NCI-H446 (cell line): ENCODE measurements around the gene SLC37A2.

Experiments
- DNase-seq, 2 experiments: peaks; one replicate each; lab custom pipeline; 2025; lab: John Stamatoyannopoulos, UW

SLC37A2 gene

DNA sequence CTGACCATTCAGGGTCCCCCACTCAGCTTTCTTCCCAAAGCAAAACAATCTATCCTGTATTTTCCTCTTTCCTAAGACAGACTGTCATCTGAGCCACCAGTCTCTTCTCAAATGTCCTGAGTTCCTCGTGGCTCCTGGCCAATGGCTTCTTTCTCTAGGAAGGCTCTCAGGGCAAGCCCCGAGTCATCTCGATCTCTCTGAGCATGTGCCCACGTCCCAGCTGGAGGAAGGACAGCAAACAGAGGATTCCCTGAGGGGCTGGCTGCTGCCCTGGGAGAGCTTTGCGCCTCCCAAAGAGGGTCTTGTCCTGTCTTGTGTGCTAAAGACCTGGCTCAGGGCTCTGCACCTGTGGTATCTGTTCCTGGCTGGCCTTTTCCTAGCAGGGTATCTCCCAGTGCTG lies 8.3 kb downstream of the SLC37A2 start:
- DNase-seq: no peak

DNA sequence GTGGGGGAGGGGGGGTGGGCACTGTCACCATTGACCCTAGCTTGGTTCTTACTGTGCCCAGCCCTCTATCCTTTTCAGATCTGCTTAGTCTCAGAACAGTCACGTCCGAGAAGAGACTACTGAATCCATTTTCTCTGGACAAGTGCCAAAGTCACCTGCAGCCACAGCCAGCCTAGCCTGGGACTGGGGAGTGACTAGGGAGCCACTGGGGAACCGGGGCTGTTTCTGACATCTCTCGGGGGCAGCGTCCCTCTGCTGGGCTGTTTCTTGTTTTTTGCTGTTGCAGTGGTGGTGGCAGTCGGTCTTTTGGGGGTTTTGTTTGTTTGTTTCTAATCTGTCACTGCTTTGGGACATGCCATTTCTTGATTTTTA lies 8.7 kb downstream of the SLC37A2 start:
- DNase-seq: no peak

DNA sequence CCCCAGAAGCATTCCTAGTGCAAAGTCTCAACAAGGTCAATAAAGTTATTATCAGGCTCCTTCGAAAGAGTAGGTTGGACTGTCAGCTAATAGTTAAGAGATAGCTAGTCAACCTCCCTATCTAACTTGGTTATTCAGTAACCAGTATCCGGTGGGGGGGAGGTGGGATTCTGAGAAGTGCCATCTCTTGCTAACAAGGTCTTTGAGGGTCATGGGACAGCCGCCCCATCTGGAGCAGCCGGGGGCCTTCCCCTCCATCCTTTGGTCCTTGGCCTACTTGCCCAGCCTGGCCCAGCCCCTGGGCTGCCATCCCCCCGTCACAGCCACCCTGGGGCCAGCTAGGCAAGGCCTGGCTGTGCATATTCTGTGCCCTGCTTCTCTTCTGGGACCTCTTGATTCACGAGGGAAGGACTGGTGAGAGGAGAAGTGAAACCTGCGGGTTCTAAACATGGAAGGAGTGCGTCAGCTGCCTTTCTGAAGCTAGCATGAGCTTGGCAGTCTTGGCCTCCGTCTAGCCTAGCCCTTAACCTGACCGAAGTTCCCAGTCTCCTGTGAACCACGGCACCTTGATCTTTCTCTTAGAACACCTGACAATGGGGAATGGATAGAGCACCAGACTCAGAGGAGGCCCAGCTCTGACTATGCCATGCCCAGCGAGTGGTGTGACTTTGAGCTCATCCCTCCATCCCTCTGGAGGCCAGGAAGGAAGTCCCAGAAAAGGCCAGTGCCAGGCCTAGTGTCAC lies 9.3 kb downstream of the SLC37A2 start:
- no peak for DNase-seq

DNA sequence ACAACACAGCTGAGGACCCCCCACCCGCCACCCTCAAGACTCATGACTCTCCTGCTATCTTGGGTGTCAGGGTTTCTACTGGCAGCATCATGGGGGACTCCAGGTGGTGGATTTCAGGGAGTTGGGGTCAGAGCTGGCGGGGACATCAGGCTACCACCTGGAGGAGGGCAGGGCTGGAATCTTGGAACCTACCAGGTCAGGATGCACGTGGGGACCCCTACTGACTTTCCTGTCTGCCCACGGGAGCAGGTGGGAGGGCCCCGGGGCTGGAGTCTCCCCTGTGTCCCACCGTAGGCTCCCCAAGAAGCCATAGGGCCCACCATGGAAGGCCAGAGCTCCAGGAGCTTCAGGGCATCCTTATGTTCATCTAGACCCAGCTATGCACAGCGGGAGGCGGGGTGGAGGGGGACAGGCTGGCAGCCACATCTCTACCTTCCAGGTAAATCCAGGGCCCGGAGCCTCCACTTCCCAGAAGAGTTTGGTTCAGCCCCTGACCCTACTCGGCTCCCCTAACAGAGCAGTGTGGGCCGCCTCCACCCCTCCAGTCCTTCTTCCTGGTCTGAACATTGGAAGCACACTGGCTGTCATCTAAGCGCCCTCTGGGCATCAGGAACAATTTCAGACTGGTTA lies 10.0 kb downstream of the SLC37A2 start:
- no peak for DNase-seq

DNA sequence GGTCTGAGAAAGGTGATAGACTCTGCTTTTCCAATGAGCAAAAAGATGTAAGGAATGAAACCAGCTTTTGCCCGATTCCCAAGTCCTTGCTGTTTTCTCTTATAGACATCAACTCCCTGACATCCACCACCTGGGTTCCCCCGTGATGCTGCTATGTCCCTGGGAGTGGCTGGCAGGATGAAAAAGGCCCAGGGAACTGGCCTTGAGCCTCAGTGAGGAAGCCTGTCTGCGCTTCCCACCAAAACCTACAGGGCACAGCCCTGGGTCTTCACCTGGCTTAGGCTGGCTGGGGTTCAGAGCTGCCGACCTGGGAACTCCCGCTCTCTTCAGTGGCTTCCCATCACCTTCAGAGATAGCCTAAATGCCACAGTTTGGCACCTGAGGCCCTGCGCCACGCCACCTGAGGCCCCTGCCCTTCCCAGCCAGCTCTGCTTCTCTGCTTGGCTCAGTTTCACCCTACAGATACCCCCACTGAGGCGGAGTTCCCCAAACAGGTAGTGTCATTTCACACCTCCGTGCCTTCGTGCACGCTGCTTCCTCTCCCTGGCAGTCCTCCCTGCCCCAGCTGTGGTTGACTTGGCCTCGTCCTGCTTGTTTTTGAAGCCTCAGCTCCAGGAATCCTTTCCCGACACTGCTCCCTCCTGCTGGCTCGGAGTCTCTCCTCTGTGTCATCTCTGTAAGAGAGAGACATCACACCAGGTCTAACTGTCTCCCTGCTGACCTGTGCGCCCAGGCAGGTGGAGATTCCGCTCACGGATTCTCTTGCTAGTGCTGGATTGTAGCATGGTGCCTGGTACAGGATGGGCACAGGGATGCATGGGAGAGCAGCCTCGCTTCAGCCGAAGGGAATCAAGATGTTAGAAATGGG lies 10.7 kb downstream of the SLC37A2 start:
- DNase-seq: no peak

DNA sequence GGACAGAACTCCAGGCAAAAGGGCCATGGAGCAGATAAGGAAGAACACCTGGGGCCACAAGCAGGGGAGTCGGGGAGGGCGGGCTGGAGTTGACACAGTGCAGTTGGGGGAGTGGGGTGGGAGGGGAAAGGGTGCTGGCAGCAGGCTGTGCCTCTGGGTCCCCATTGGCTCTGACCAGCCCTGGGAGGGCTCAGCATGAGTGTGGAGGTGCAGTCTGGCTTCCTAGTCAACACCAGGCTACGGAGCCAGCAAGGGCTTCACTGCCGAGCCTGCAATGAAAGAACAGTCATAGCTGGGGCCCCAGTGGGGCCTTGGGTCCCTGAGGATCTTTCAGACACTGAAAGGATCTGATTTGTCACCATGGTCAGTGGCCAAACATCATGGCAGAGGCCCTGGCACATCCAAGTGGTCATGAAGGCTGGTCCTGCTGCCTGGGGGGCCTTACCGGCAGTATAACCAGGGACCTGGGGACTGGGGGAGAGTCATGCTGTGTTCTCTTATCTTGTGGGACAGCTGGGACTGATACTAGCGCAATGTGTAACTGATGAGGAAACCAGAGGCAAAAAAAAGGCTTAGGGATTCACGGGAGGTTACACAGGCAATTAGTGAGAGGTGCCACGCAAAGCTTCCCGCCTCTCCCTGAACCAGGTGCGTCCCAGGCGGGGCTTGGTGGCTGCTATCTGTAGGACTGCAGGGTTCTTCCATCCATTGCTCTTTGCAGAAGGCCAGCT lies 11.6 kb downstream of the SLC37A2 start:
- no peak for DNase-seq

DNA sequence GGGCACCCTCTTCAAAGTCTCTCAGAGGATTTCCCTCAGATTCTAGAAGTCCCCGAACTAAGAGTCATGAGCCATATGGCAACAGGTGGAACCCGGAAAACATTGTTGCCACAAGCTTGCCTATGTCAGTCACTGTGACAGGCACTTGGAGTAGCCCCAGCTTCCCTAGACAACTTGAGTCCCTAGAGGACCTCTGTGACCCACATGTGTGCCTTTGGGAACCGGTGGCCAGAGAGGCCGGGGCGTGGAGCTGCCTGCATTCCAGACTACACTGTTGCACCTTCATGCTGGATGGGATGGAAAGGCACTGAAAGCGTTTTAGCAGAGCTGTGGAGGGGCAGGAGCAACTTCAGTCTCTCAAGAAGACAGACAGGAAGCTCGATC lies 12.1 kb downstream of the SLC37A2 start:
- no peak for DNase-seq

DNA sequence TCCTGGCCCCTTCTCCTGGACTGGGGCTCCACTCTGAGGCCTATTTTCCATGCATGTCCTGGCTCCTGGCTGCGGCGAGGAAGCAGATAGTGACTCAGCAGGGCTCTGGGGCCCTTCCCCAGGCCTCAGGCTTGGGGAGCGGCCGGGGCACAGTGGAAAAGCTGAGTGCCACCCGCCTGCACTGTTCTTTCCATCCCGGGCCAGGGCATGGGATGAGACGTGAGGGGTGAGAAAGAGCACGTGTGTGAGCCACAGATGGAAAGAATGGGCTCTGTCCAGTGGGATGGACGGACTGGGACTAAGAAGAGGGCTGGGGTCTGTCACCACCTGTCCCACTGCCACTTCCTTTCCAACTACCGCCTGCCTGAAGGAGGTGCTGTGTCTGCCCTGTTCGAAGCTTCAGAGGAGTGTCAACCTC lies 12.8 kb downstream of the SLC37A2 start:
- DNase-seq: no peak

DNA sequence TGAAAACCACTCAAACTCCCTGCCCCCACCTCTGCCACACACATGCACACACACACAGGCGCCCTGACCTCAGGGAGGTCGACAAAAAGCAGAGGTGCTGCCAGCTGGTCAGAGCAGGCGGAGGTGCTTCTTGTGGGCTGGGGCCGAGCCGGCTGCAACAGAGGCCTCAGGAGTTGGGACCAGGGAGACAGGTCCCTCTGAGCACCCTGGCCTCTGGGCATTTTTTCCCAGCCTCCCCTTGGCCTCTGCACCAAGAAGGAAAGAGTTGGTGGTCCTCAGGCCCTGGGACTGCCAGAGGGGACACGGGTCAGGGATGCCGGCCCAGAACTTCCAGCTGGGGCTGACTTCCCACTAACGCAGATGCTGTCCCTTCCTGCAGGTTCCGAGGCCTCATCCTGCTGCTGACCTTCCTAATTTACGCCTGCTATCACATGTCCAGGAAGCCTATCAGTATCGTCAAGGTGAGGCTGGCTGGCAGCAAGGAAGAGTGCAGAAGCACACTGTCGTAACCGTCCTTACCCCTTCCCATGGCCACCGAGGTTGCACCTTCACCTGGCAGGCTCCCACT lies 13.4 kb downstream of the SLC37A2 start:
- no peak for DNase-seq

DNA sequence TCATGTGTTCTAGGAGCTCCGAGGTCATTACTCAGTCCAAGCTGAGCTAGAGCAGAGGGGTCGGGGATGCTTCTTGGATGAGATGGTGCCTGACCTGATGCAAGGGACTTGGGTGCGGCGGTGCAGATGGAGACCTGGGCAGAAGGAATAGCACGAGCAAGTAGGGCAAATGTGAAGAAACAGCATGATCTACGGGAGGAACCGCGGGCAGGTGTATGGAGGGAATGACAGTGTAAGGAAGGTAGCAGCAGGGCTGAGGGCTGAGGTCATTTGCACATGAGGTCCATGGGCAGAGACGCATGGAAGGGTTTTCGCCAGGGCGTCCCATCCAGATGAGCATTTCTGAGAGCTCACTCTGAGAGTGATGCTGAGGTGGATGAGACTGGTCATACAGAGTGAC lies 14.9 kb downstream of the SLC37A2 start:
- no peak for DNase-seq

DNA sequence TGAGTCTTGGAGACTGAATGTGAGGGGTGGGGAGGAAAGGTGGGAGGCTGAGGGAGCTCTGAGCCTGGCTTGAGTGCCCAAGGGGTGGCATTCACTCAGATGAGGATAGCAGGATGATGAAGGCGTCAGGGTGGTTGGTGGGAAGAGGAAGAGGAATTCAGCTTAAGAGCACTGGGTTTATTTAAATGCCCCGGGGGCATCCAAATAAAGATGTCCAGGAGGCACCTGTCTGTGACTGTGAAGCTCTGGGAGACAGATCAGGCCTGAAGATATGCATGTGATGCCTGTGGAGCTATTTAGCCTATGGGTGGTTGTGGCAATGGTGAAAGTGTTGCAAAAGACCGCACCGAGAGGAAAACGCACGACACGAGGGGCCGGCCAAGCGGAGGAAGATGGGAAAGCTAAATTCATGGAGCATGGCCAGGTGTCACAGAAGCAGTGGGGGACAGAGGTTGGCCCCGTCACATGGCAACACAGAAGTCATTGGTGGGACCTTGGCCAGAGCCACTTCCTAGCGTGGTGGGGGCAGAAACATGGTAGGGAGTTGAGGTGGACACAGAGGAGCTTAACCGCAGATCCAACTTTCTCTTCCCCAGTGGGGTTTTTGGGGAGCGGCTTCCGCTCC lies 15.5 kb downstream of the SLC37A2 start:
- no peak for DNase-seq

DNA sequence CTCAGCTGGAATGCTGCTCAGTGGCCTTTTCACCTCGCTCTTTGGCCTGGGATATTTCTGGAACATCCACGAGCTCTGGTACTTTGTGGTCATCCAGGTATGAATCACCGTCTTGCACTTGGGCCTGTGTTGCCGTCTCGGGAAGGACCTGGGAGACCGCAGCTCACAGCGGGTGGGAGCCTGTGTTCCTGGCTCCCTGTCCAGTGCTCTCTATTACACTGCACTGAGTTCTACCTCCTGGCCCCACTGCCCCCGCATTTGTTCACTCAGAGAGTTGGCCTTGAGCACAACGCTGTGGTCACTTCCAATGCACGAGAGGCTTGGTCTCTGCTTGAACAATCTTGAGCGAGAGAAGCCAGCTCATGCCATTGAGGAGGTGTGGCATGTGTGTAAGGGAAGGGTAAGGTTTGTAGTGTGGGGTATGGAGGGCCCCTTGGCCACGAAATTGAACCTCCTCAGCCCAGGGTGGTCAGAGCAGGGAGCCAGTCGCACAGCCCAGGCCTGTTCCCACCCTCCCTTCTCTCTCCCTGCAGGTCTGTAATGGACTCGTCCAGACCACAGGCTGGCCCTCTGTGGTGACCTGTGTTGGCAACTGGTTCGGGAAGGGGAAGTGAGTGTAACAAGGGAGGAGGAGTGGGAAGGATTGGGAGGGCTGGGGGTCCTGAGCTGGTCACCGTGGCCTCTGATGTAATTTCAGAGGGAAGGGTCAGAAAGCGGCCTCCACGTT lies 16.2 kb downstream of the SLC37A2 start:
- no peak for DNase-seq

DNA sequence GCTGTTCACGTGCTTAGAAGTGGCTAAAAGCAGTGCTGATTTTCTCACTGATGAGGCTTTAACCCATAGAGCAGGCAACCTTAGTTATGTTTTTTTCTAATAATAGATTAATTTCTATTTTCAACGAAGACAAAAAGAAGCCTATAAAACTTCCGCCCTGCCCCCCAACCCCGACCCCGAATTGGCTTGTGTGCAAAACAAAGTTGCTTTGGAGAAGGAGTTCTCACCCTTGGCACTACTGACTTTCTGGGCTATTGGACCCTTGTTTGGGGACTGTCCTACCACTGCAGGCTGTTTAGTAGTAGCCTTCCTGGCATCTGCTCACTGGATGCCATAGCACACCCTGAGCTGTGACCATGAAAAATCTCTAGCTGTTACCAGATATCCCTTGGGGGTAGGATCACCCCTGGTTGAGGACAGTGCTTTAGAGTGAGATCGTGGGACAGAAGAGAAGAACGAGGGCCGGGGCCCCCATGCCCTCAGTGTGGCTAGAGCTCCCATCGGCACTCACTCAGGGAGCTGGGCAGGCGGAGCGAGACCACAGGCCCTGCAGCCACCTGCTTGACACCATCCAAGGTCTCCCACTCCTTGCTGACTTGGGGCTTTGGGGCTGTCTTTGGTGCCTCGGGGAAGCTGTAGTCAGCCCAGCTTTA lies 16.9 kb downstream of the SLC37A2 start:
- DNase-seq: no peak

DNA sequence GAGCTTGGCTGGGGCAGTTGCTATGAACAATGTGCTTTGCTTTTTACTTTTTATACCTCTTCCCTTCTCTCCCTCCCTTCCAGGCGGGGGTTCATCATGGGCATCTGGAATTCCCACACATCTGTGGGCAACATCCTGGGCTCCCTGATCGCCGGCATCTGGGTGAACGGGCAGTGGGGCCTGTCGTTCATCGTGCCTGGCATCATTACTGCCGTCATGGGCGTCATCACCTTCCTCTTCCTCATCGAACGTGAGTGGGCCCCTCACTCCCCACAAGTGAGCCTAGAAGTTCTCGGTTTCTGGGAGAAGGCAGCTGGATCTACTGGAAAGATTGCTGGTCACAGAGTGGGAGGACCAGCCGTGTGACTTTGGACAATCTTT lies 17.4 kb downstream of the SLC37A2 start:
- no peak for DNase-seq

DNA sequence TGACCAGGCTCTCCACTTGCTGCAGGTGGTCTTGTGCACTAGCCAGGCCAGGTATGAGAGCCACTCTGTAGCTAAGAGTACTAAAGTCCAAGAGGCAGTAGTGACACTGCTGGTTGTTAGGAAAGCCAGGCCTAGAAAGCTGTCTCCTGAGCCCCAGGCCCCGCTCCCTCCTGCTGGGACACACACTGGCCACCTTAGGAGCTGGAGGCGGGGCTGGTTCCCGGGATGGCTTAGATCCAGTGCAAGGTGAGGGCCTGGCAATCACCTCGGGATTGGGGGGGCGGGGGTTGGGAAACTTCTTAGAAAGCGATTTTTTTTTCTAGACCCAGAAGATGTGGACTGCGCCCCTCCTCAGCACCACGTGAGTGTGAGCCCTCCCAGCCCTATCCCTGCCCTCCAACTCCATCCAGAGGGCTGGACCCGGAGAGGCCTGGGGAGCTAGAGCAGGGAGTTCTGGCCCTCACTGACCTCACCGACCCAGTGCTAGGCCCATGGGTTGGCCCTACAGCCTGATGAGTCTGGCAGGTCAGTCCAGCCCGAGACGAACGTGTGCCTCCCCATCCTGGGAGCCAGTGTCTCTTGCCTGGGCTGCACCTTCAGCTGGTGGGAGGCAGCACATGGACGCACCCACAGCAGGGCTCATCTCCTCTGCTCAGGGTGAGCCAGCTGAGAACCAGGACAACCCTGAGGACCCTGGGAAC lies 18.1 kb downstream of the SLC37A2 start:
- DNase-seq: no peak

DNA sequence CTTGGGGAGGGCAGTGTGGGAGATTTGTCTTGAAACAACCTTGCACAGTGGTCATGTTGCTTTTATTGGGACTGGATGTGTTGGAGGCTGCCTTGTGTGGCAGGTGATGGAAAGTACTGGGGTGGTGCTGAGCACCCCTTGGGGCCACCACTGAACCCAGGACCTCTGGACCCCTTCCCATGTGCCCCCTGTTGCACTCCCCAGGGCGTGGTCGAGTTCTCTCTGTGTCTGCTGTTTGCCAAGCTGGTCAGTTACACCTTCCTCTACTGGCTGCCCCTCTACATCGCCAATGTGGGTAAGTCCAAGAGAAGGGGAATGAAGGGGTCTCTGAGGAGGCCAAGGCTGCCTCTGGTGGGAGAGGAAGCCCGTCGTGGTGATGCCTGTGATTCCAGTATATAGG lies 18.9 kb downstream of the SLC37A2 start:
- no peak for DNase-seq

DNA sequence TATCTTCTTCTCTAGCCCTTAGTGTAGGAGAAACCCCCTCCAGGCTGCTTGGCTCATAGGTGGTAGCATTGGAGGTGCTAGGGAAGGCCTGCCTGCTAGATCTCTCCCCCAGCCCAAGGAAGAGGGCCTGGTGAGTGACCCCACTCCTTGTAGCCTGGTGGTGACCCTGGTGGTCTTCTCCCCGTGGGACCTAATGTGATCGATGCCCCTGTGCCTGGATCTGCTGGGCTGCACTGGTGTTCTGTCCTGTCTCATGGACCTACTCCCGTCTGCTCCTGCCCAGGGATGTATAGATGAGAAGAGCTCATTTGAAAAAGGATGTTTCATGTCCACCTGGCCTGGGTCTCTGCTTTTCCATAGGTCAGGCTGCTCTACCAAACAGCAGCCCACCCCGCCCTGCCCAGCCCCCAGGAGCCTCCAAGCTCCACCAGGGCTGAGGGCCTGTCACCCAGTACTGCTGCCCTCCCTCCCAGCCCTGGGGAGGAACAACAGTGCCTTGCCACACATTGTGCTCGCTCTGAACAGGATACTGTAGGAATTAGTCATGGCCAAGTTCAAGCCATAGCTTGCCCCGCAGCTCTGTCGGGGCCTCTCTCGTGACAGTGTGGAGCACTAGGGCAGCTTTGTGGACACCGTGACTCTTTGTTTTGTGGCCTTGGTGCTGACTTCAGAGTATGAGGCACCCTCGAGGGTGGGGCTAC lies 19.7 kb downstream of the SLC37A2 start:
- no peak for DNase-seq

DNA sequence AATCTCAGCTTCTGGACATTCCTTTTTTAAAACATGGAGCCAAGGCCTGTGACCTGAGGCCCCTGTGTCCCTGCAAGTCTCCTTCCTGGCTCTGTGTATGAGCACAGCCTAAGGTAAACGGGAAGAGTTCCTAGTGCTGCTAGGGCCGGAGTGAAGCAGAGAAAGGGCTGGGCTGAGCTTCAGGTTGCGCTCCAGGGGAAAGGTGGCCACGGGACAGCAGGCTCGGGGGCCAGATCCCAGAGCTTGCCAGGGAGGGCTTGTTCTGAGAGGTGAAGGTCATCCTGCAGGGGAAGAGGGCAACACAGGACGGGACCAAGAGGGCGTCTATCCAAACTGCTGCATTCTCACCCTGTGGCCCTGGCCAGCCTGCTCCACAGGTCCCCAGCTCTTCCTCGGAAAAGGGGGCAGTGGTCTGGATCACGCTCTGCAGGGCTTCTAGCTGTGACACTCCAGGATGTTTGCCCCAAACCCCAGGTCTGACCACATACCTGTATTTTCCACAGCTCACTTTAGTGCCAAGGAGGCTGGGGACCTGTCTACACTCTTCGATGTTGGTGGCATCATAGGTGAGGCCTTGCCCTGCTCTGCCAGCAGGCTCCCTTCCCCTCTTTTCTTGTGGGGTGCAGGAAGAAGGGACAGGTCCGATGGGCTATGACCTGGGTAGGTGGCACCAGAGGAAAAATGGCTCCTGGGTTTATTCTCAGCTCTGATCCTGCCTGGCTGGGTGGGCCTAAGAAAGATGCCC lies 20.4 kb downstream of the SLC37A2 start:
- no peak for DNase-seq

DNA sequence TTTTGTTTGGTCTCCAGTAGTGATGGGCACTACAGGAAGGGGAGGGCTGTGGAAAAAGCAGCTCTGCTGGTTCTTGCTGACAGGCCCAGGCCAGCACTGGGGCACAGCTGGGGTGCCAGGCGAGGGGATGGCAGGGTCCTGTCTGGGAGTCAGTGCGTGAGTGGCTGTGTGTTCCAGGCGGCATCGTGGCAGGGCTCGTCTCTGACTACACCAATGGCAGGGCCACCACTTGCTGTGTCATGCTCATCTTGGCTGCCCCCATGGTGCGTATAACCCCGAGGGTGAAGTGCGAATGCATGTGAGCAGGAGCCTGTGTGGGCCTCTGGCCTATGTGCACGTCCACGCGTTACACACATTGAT lies 20.9 kb downstream of the SLC37A2 start:
- DNase-seq: no peak
